GM21528 (cell line): ENCODE measurements around the gene PLEKHA6.
"Not testable (repeated sequence)": the region's sequence is repeated elsewhere in the genome, so short reads cannot be mapped to it uniquely, and the experiment has no call there.

Experiments used
- ATAC-seq: cut with Tn5 transposase; IDR thresholded peaks from one replicate; pipeline ENCODE4 v1.9.1; 2021; ENCODE audit warnings: mild to moderate bottlenecking, moderate library complexity; ENCODE audit not compliant: unreplicated experiment, low FRiP score

PLEKHA6 gene

DNA sequence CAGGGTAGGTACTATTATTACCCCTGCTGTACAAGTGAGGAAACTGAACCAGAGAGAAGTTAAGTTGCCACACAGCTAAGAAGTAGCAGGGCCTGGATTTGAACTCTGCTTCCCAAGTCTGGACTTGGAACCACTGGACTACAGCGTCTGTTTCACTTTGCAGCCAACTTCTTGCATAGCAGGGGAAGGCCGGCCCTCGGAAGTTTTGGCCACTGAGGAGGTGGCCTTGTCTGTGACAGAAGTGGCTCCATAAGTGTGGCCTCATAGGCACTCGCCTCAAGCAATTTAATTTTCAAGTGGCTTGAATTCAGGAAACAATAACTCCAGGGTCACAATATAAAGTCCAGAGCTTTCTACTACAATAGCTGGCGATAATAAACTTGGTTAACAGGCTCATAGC lies 41.4 kb downstream of the PLEKHA6 start:
- no peak for ATAC-seq

DNA sequence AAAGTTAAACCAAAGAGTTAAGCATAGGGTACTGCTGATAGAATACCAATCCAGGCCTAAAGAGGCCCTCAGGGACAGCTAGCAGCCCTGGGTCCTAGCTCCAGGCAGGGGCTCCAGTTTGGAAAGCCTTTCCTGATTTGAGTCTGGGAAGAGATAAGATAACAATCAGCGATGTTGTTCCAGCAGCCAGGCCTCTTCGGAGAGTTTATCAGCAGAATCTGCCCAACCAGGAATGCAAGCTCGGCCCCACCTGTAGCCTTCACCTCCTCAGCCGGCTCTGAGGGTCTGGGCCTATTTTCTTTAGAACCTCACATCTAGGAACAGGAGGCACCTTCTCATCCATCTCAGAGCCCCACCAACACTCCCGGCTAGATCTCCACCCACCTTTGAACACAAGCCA lies 42.6 kb downstream of the PLEKHA6 start:
- no peak for ATAC-seq

DNA sequence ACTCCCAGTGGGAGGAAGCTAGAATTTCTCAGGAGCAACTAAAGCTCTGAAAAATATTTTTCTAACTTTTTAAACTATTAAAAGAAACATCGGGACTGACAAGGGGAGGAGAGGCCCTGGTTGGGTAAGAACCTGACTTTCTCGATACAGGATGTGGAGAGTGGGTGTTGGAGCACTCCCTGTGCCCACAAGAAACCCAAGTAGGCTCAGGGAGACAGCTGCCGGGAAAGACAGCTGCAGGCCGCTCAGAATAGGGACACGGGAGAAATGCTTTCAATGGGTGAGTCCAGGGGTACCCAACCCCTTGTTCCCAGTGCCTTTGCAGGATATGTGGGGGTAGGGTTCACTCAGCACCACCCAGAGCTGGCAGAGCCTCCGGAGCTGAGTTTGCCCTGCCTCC lies 43.6 kb downstream of the PLEKHA6 start:
- no peak for ATAC-seq

- no peak for ATAC-seq
Observed at GRCh38 chr1:204314893-204315658, 44.7 kb downstream of the PLEKHA6 start.

- ATAC-seq = no peak
Observed at GRCh38 chr1:204314171-204314892, 45.4 kb downstream of the PLEKHA6 start.

DNA sequence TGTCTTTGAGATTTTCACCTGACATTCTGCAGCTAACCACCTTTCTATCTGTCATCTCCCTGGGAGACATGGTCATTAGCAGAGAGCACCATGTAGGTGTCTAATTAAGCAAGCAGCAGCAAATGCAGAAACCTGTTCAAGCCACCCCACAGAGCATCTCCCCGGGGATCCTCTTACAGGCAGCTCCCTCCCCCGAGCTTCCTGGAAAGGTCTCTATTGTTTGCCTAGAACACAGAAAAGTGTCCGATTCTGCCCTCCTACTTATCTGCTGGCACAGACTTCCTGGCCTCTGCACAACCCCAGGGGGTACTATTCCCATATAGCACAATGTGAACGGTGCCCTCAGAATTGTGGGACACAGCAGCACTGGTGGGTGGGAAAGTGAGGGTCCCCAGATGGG lies 46.1 kb downstream of the PLEKHA6 start:
- ATAC-seq = no peak

DNA sequence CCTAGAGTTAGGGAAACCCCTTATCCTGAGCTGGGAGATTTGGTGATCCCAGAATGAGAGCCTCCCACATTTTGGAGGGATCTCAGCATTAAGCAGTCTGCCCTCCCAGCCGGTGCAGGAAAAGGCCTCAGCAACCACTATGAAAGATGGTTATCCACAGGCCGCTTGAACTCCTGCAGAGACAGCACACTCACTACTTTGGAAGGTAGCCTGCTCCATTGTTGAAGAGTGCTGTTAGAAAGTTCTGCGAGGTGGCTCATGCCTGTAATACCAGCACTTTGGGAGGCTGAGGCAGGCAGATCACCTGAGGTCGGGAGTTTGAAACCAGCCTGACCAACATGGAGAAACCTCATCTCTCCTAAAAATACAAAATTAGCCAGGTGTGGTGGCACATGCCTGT lies 48.8 kb downstream of the PLEKHA6 start:
- ATAC-seq = not testable (repeated sequence)

GRCh38 chr1:204308023-204308628 lies 51.6 kb downstream of the PLEKHA6 start:
- ATAC-seq = no peak

DNA sequence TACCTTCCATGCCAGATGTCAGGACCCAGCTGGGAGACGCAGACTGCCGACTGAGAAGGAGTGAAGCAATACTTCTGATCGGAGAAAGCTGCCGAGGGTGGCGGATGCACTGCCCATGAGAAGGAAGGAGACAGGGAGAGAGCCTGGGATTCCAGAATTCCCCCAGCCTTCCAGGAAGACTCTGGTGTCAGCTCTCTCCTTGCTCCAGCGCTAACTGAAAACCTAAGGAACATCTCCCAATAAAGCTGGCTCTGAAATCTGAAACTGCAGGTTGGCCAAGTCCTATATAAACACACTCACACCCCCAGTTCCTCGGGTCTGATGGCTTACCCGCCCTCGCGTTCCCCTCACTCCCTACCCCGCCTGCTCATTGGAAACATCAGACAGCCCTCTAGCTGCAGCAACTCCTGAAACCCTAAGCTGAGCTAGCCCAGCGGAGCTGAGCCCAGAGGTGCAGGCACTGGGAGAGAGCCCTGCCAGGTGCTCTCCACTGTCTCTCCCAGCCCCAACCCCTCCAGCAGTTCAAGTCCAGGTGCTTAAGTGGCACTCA lies 52.3 kb downstream of the PLEKHA6 start:
- no peak for ATAC-seq

DNA sequence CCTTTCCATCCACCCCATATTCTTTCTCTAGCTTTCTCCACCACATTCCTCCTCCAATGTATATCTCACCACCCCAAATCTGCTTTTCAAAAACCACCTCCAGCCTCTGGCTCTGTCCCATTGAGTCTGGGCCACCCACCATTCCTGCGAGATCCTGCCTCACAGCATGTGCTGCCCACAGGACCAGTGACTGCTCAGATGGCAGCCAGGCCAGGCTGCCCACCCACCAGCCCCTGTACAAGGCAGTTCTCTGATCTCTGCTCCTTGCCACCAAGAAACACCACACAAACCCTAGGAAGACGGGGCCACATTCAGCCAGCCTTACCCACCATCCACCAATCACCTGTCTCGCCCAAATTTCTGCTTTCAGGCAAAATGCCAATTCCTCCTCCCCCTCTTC lies 53.7 kb downstream of the PLEKHA6 start:
- ATAC-seq = no peak

- no peak for ATAC-seq
Observed at GRCh38 chr1:204304067-204304466, 55.7 kb downstream of the PLEKHA6 start.

- no peak for ATAC-seq
Observed at GRCh38 chr1:204302769-204303168, 57.0 kb downstream of the PLEKHA6 start.

DNA sequence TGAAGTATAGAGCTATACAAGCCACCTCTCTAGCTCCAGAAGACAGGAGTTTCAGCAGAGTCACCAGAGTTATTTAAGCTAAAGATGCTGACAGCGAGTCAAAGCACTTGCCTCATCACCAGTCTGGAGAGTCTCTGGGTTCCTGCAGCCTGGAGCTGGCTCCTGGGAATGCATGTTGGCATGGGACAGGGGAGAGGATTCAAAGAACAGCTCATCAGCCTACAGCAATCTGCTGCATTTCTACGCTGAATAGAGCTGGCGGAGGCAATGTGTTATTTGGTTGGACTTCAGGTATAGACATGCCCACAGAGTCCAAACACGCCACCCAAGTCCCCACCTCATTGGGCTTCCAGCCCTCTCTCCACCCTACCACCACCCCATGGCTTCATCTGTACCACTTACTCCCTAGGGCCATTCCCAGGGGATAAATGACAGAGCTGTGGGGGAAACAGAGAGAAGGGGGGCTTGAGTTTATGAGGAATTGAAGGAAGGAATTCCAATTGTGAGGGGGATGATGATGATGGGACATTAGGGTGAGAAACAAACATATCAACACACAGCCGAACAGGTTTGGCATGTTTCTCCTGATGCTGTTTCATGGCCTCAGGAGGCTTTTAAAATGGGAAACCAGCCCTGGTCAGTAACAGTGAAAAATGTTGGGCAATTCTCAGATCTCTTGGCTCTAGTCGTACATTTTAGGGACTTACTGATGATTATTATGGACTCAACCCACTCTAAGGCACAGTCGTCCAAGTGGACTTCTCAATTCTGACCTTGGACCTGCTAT lies 58.4 kb downstream of the PLEKHA6 start:
- ATAC-seq = no peak

DNA sequence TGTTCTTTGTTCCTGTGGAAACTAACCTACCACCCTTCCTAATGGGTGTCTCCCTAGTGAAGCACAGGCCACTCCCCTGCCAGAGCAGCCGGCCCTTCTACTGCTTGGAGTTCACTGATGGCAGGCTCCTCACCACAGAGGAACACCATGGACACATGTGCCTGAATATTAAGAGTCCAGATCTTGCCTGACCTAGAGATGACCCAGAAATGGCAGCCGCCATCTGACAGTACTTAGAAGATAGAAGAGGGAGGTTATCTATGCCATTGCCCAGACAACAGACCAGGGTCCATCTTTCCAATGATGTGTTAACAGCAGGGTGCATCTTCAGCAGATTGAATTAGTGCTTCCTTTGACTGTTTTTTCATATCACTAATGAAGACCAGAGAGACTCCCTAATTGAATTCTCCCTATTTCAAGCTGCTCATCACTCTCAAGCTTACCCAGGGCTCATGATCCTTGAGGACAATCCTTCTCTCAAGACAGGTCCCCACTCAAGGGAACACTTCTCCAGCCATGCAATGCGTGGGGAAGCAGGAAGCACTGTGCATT lies 59.8 kb downstream of the PLEKHA6 start:
- ATAC-seq = no peak

GRCh38 chr1:204296431-204296988 lies 63.2 kb downstream of the PLEKHA6 start:
- ATAC-seq = no peak

- ATAC-seq = no peak
Observed at GRCh38 chr1:204295671-204296070, 64.1 kb downstream of the PLEKHA6 start.

DNA sequence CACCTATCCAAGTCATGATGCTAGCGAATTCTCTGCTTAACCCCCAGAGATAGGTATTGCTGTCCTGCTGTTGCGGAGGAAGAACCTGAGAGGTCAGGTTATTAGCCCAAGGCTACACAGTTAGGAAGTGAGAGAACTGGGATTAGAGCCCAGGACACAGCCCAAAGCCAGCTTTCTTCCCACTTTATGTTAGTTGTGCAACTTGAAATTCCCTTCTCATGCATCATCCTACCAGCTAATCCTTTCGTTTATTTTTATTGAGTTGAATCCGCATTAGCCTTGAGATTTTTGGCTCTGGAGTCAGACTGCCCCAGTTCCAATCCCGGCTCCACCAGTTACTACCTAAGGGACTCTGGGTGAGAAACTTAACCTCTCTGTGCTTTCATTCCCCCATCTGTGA lies 65.4 kb downstream of the PLEKHA6 start:
- ATAC-seq = no peak

- no peak for ATAC-seq
Observed at GRCh38 chr1:204293605-204294337, 66.0 kb downstream of the PLEKHA6 start.

GRCh38 chr1:204292740-204293139 lies 67.0 kb downstream of the PLEKHA6 start:
- ATAC-seq = no peak
